ENCODE data around the gene ZNF341.

DNA sequence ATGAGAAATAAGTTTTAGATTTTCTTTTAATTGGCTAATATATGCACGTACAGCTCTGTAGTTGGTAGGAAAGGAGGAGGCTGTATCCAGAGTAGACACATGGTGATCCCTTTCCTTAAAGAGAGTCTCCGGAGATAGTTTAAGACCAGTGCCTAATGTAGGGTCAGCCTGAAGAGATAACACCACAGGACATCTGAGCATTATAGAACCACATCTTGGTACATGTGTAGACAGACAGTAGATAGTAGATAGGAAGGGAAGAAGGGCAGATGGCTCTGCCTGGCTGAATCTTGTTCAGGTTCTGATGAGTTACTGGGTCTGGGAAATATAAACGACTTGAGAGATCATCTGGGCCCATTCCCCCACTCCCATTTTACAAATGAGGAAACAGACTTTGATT is 97.8 kb downstream of the ZNF341 start:
- TF ChIP-seq CREM (IDR thresholded peaks at IDR 0.05; ENCODE audit: low read depth) (no peak), FOXM1 (IDR thresholded peaks at IDR 0.05; ENCODE audit: low read depth) (no peak), FOXM1 (CRISPR knock-in tag; IDR thresholded peaks at IDR 0.05; ENCODE audit: low read depth) (no peak), CC2D1A (IDR thresholded peaks at IDR 0.05) (no peak), TEAD4 (IDR thresholded peaks at IDR 0.05; ENCODE audit: low read length) (peak; percentile 72), TEAD4 (CRISPR knock-in tag; IDR thresholded peaks at IDR 0.05; ENCODE audit: borderline replicate concordance) (no peak), NR2C2 (CRISPR knock-in tag; IDR thresholded peaks at IDR 0.05) (no peak), NR2C2 (tag; IDR thresholded peaks at IDR 0.05) (no peak), HDAC2 (IDR thresholded peaks at IDR 0.05) (no peak), YY1 (IDR thresholded peaks at IDR 0.05; ENCODE audit: borderline replicate concordance in 1 of 3, control insufficient read depth in 1 of 3, extremely low read depth in 1 of 3, insufficient read depth in 3 of 3, insufficient read length in 1 of 3, insufficient replicate concordance in 2 of 3, low read depth in 1 of 3, low read length in 2 of 3) (no peak)
- TF ChIP-seq, protein P1, sequence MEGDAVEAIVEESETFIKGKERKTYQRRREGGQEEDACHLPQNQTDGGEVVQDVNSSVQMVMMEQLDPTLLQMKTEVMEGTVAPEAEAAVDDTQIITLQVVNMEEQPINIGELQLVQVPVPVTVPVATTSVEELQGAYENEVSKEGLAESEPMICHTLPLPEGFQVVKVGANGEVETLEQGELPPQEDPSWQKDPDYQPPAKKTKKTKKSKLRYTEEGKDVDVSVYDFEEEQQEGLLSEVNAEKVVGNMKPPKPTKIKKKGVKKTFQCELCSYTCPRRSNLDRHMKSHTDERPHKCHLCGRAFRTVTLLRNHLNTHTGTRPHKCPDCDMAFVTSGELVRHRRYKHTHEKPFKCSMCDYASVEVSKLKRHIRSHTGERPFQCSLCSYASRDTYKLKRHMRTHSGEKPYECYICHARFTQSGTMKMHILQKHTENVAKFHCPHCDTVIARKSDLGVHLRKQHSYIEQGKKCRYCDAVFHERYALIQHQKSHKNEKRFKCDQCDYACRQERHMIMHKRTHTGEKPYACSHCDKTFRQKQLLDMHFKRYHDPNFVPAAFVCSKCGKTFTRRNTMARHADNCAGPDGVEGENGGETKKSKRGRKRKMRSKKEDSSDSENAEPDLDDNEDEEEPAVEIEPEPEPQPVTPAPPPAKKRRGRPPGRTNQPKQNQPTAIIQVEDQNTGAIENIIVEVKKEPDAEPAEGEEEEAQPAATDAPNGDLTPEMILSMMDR (IDR thresholded peaks at IDR 0.05 in 2 of 3, conservative IDR thresholded peaks at IDR 0.05 in 1 of 3; ENCODE audit: insufficient read depth in 2 of 3, low read depth in 1 of 3, low read length in 3 of 3) = no peak
- TF ChIP-seq, protein P2, sequence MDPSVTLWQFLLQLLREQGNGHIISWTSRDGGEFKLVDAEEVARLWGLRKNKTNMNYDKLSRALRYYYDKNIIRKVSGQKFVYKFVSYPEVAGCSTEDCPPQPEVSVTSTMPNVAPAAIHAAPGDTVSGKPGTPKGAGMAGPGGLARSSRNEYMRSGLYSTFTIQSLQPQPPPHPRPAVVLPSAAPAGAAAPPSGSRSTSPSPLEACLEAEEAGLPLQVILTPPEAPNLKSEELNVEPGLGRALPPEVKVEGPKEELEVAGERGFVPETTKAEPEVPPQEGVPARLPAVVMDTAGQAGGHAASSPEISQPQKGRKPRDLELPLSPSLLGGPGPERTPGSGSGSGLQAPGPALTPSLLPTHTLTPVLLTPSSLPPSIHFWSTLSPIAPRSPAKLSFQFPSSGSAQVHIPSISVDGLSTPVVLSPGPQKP (CRISPR knock-in tag; IDR thresholded peaks at IDR 0.05) = no peak

All from K562 (cell line).